Ecto neural progenitor cell (in vitro differentiated cells): Measurements from ENCODE around the gene SPP1.
"Not testable (repeated sequence)": the region's sequence is repeated elsewhere in the genome, so short reads cannot be mapped to it uniquely, and the experiment has no call there.

Source experiments
- DNase-seq: peaks from one replicate; pipeline ENCODE4 v3.0.0-alpha.2; 2018; ENCODE audit warnings: low spot score

The SPP1 gene

DNA sequence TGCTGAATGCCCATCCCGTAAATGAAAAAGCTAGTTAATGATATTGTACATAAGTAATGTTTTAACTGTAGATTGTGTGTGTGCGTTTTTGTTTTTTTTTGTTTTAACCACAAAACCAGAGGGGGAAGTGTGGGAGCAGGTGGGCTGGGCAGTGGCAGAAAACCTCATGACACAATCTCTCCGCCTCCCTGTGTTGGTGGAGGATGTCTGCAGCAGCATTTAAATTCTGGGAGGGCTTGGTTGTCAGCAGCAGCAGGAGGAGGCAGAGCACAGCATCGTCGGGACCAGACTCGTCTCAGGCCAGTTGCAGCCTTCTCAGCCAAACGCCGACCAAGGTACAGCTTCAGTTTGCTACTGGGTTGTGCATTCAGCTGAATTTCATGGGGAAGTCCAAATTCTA lies at the start of gene SPP1:
SPP1 (plus strand) TSS at position 249 of the 400 bp plus-strand sequence. CDS start 1,182 bp downstream, outside the sequence.
- peak; percentile 74 for DNase-seq

DNA sequence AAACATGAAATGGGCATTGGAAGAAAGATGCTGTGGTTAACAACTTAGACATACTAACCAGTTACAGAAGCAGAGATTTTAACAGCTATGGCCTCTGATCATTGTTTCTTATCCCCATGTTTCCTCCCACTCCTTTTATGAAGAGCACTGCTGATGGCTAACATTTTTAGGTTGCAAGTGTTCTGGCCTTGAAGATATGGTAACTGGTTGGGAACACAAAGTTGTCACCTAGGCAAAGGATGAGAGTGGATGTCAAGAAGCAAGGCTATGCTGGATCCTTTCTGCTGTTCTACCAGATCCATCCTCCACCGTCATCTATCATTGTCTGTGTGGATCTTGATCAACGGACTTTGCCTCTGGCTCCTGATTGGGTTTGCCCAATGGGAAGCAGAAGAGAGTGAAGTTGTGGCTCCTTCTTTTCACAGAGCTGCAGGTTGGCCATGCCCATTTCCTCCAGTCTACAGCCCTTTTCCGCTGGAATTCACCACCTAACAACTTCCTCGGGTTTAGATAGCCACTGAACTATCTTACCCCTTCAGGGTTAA lies 48.9 kb upstream of the SPP1 start:
- no peak for DNase-seq

- DNase-seq, result no peak
Measured at GRCh38 chr4:87930629-87931028, 44.9 kb upstream of the SPP1 start.

GRCh38 chr4:87931932-87932331 lies 43.6 kb upstream of the SPP1 start:
- no peak for DNase-seq

- DNase-seq, result no peak
Measured at GRCh38 chr4:87932718-87933141, 42.8 kb upstream of the SPP1 start.

- DNase-seq, result no peak
Measured at GRCh38 chr4:87933337-87933736, 42.2 kb upstream of the SPP1 start.

GRCh38 chr4:87934157-87934704 lies 41.3 kb upstream of the SPP1 start:
- no peak for DNase-seq

DNA sequence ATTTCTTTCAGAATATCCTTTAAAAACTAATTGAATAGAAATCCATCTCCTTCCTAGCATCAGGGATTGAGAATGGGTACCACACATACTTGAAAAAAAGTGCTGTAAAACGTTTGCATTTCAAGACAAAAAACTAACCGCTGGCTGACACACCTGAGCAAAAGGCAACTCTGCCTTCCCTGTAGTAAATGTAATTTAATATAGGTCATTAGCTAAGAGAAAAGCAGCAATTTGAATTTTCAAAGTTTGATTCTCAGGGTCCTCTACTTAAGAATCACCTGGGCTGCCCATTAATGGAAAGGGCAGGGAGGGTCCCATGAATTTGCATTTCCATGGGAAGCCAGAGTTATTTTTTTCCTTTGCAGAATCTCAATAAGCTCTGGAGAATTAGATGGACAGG lies 40.5 kb upstream of the SPP1 start:
- no peak for DNase-seq

GRCh38 chr4:87935954-87936353 lies 39.6 kb upstream of the SPP1 start:
- not testable (repeated sequence) for DNase-seq

- no peak for DNase-seq
Measured at GRCh38 chr4:87937523-87937922, 38.0 kb upstream of the SPP1 start.

DNA sequence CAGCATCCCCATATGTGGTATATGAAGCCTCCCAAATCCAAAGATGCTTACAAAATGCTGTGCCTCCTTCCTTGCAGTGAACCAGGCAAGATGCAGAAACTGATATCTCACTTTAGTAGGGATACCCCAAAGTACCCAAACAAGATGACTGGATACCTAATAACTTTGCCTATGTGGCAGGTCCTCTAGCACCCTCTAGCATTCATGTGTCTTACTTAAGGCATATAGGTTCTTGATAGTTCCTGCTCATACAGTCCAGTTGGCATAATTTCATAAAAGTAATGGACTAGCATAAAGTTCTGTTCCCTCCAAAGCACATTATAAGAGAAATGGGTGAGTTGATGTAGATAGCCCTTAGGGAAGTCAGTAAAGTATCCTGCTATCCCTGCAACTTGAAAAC lies 36.8 kb upstream of the SPP1 start:
- no peak for DNase-seq

- DNase-seq, result no peak
Measured at GRCh38 chr4:87939978-87940690, 35.4 kb upstream of the SPP1 start.

GRCh38 chr4:87940809-87941208 lies 34.7 kb upstream of the SPP1 start:
- DNase-seq, result not testable (repeated sequence)

DNA sequence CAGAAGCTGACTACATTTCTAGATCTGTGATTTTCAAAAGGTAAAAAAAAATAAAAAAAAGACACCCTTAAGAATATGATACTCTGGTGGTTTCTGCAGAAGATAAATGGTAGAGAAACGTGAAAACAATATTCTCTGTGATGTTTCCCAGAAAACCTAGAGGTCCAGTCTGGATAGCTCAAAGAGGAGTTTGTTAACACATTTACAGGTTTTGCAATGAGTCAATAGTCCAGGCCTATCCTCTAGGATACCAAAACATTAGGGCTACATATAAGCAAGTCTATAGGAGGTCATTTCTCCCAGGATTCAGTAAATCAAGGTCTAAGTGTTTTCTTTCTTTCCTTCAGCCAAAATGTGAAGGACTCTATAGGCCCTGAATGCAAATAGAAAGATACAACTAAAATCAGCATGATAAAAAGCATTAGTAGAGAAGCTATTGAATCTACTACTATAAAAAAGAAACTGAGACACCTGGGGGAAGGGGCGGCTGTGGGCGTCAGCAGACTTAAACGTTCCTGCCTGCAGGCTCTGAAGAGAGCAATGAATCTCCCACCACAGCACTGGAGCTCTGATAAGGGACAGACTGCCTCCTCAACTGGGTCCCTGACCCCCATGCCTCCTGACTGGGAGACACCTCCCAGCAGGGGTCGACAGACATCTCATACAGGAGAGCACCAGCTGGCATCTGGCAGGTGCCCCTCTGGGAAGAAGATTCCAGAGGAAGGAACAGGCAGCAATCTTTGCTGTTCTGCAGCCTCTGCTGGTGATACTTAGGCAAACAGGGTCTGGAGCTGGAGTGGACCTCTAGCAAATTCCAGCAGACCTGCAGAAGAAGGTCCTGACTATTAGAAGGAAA lies 33.7 kb upstream of the SPP1 start:
- no peak for DNase-seq

DNA sequence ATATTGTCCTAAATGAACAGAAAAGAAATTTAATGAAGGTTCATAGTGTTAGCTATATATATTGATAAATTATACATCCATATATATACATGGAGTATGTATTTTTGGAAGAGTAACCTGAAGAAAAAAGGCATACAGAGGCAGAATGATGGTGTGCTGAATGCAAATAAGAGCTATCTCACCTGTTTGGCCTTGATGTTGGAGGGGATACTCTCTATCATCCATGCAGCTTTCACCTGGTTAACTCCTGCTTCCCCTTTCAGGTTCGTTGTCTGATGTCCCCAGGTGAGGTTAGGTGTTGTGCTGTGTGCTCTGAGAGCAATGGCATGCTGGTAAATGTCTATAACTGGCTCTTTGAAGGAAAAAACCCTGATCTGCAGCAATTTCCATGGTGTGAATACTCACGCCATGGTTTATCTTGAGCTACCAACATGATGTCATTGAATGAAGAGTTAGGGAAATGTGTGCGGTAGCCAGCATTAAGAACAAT lies 31.8 kb upstream of the SPP1 start:
- no peak for DNase-seq

- DNase-seq, result no peak
Measured at GRCh38 chr4:87944967-87945366, 30.5 kb upstream of the SPP1 start.

- DNase-seq, result no peak
Measured at GRCh38 chr4:87946766-87947165, 28.7 kb upstream of the SPP1 start.

GRCh38 chr4:87947381-87948160 lies 27.9 kb upstream of the SPP1 start:
- DNase-seq, result no peak

- no peak for DNase-seq
Measured at GRCh38 chr4:87949961-87950360, 25.6 kb upstream of the SPP1 start.

DNA sequence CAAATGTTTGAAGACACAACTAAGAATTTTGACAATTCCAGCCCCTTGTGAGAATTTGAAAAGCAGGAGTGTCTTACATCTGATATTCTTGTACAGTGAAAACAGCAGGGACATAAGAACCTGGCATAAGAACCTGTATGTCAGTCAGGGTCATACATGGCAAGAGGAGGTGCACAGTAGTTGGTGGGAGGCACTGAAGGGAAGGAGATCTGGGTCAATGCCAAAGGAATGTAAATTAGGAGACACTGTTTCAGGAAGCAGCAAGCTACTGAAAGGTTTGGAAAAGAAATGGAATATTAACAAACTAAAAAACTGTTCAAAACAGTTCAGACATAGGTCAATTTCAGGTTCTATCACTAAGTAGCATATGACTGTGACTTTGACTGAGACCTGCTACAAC lies 25.0 kb upstream of the SPP1 start:
- DNase-seq, result no peak

DNA sequence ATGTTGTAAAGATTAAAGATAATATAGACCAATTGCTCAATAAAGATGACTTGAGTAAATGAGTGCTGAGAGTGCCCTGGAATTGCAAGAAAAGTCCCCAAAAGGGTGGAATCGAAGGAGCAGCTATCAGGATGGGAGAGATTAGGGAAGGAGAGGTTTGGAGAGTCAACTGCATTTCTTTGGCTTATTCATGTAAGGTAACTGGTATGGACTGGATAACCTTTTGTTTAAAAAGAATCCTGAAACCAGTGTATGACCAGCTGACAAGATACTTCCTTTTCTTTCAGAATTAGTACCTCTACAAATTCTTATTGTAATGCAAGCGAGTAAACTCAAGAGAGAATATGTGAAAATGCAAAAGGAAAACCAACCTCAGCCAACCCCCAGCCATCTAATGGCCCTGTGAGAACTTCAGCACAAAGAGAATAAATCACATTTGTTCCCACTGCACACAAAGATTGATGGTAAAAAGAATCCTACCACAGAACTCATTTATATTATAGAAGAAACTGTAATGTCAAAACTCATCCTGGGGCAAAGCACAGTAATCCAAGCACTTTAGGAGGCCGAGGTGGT lies 24.5 kb upstream of the SPP1 start:
- DNase-seq, result no peak
